ENCODE data around the gene MRPS21.

DNA sequence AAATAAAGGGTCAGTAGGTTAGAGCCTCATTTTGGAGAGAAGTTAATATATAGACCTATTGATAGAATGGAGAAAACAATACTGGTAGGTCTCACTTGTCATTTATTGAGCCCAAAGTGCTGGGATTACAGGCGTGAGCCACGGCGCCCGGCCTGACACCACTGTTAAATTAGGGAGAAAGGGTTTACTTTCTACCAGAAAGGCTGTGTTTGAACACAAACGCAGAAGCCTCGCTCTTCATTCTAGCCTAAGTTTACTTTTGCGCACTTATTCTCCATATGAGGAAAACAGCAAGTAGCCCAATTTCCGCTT lies 27.0 kb downstream of the MRPS21 start:
- TF ChIP-seq, protein P1, sequence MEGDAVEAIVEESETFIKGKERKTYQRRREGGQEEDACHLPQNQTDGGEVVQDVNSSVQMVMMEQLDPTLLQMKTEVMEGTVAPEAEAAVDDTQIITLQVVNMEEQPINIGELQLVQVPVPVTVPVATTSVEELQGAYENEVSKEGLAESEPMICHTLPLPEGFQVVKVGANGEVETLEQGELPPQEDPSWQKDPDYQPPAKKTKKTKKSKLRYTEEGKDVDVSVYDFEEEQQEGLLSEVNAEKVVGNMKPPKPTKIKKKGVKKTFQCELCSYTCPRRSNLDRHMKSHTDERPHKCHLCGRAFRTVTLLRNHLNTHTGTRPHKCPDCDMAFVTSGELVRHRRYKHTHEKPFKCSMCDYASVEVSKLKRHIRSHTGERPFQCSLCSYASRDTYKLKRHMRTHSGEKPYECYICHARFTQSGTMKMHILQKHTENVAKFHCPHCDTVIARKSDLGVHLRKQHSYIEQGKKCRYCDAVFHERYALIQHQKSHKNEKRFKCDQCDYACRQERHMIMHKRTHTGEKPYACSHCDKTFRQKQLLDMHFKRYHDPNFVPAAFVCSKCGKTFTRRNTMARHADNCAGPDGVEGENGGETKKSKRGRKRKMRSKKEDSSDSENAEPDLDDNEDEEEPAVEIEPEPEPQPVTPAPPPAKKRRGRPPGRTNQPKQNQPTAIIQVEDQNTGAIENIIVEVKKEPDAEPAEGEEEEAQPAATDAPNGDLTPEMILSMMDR (IDR thresholded peaks at IDR 0.05): no peak
- no peak for TF ChIP-seq POLR2A (IDR thresholded peaks at IDR 0.05)
